ENCODE results near the gene SUPT7L.

Gene SUPT7L

GRCh38 chr2:27661371-27661770, 2.0 kb downstream of the SUPT7L start:
- H3K27me3 ChIP-seq (ENCODE audit: control insufficient read depth, insufficient read depth, low read length), result no peaks in the 10 kb centered on the region
- H3K36me3 ChIP-seq (ENCODE audit: control insufficient read depth, insufficient read depth, low read length), result peaks cover 4% of the 10 kb centered on the region; the same call in 1 of the 2 replicates
- H3K9me3 ChIP-seq (ENCODE audit: control insufficient read depth, insufficient read depth, low read length), result no peaks in the 10 kb centered on the region
- no peaks in the 10 kb centered on the region for H3K4me1 ChIP-seq (ENCODE audit: control insufficient read depth, insufficient read depth, low read length)
- H3K4me3 ChIP-seq (ENCODE audit: low read length), result no peak overlapping the region
- no peak for DNase-seq (ENCODE audit: low read depth, low spot score)
- no CpG with 5 or more reads among the region's 1 CpG for WGBS (ENCODE audit: insufficient coverage, insufficient read length)
- H3K27ac ChIP-seq (ENCODE audit: low read length), result no peak overlapping the region

- DNase-seq (ENCODE audit: low read depth, low spot score), result no peak
- H3K27ac ChIP-seq (ENCODE audit: low read length), result no peak overlapping the region
- H3K4me3 ChIP-seq (ENCODE audit: low read length), result no peak overlapping the region
- H3K9me3 ChIP-seq (ENCODE audit: control insufficient read depth, insufficient read depth, low read length), result no peaks in the 10 kb centered on the region
- peaks cover 15% of the 10 kb centered on the region; the same call in 1 of the 2 replicates for H3K36me3 ChIP-seq (ENCODE audit: control insufficient read depth, insufficient read depth, low read length)
- H3K4me1 ChIP-seq (ENCODE audit: control insufficient read depth, insufficient read depth, low read length), result no peaks in the 10 kb centered on the region
- H3K27me3 ChIP-seq (ENCODE audit: control insufficient read depth, insufficient read depth, low read length), result no peaks in the 10 kb centered on the region
- WGBS (ENCODE audit: insufficient coverage, insufficient read length), result no CpG with 5 or more reads among the region's 7 CpGs
Observed at GRCh38 chr2:27655155-27655951, 8.1 kb downstream of the SUPT7L start.

- H3K4me3 ChIP-seq (ENCODE audit: low read length), result no peak overlapping the region
- WGBS (ENCODE audit: insufficient coverage, insufficient read length), result no CpG with 5 or more reads among the region's 2 CpGs
- H3K9me3 ChIP-seq (ENCODE audit: control insufficient read depth, insufficient read depth, low read length), result no peaks in the 10 kb centered on the region
- H3K4me1 ChIP-seq (ENCODE audit: control insufficient read depth, insufficient read depth, low read length), result no peaks in the 10 kb centered on the region
- no peak for DNase-seq (ENCODE audit: low read depth, low spot score)
- H3K27ac ChIP-seq (ENCODE audit: low read length), result no peak overlapping the region
- H3K36me3 ChIP-seq (ENCODE audit: control insufficient read depth, insufficient read depth, low read length), result peaks cover 15% of the 10 kb centered on the region; the same call in 1 of the 2 replicates
- H3K27me3 ChIP-seq (ENCODE audit: control insufficient read depth, insufficient read depth, low read length), result no peaks in the 10 kb centered on the region
Observed at GRCh38 chr2:27653397-27653796, 10.0 kb downstream of the SUPT7L start.

- peaks cover 21% of the 10 kb centered on the region; the same call in 1 of the 2 replicates for H3K36me3 ChIP-seq (ENCODE audit: control insufficient read depth, insufficient read depth, low read length)
- H3K27ac ChIP-seq (ENCODE audit: low read length), result no peak overlapping the region
- no peaks in the 10 kb centered on the region for H3K9me3 ChIP-seq (ENCODE audit: control insufficient read depth, insufficient read depth, low read length)
- DNase-seq (ENCODE audit: low read depth, low spot score), result no peak
- no peaks in the 10 kb centered on the region for H3K27me3 ChIP-seq (ENCODE audit: control insufficient read depth, insufficient read depth, low read length)
- WGBS (ENCODE audit: insufficient coverage, insufficient read length), result 100% methylated on average over 1 of the region's 1 CpG
- H3K4me3 ChIP-seq (ENCODE audit: low read length), result no peak overlapping the region
- no peaks in the 10 kb centered on the region for H3K4me1 ChIP-seq (ENCODE audit: control insufficient read depth, insufficient read depth, low read length)
Observed at GRCh38 chr2:27652790-27653189, 10.6 kb downstream of the SUPT7L start.

- Histone ChIP-seq H3K9me3 (ENCODE audit: control insufficient read depth, insufficient read depth, low read length) (no peaks in the 10 kb centered on the region), H3K4me1 (ENCODE audit: control insufficient read depth, insufficient read depth, low read length) (no peaks in the 10 kb centered on the region), H3K27me3 (ENCODE audit: control insufficient read depth, insufficient read depth, low read length) (no peaks in the 10 kb centered on the region), H3K4me3 (ENCODE audit: low read length) (no peak overlapping the region), H3K27ac (ENCODE audit: low read length) (no peak overlapping the region), H3K36me3 (ENCODE audit: control insufficient read depth, insufficient read depth, low read length) (peaks cover 22% of the 10 kb centered on the region; the same call in 1 of the 2 replicates)
- no peak for DNase-seq (ENCODE audit: low read depth, low spot score)
Observed at GRCh38 chr2:27652341-27652740, 11.1 kb downstream of the SUPT7L start.

GRCh38 chr2:27651056-27651455, 12.4 kb downstream of the SUPT7L start:
- Histone ChIP-seq H3K9me3 (ENCODE audit: control insufficient read depth, insufficient read depth, low read length) (no peaks in the 10 kb centered on the region), H3K4me3 (ENCODE audit: low read length) (no peak overlapping the region), H3K4me1 (ENCODE audit: control insufficient read depth, insufficient read depth, low read length) (no peaks in the 10 kb centered on the region), H3K27me3 (ENCODE audit: control insufficient read depth, insufficient read depth, low read length) (no peaks in the 10 kb centered on the region), H3K36me3 (ENCODE audit: control insufficient read depth, insufficient read depth, low read length) (peaks cover 19% of the 10 kb centered on the region; the same call in 1 of the 2 replicates), H3K27ac (ENCODE audit: low read length) (no peak overlapping the region)
- DNase-seq (ENCODE audit: low read depth, low spot score), result no peak
- WGBS (ENCODE audit: insufficient coverage, insufficient read length), result no CpG with 5 or more reads among the region's 4 CpGs

- no peaks in the 10 kb centered on the region for H3K27me3 ChIP-seq (ENCODE audit: control insufficient read depth, insufficient read depth, low read length)
- WGBS (ENCODE audit: insufficient coverage, insufficient read length), result no CpG with 5 or more reads among the region's 4 CpGs
- H3K9me3 ChIP-seq (ENCODE audit: control insufficient read depth, insufficient read depth, low read length), result no peaks in the 10 kb centered on the region
- H3K36me3 ChIP-seq (ENCODE audit: control insufficient read depth, insufficient read depth, low read length), result peaks cover 11% of the 10 kb centered on the region; the same call in 1 of the 2 replicates
- no peak for DNase-seq (ENCODE audit: low read depth, low spot score)
- no peaks in the 10 kb centered on the region for H3K4me1 ChIP-seq (ENCODE audit: control insufficient read depth, insufficient read depth, low read length)
- no peak overlapping the region for H3K4me3 ChIP-seq (ENCODE audit: low read length)
- no peak overlapping the region for H3K27ac ChIP-seq (ENCODE audit: low read length)
Observed at GRCh38 chr2:27647737-27648136, 15.7 kb downstream of the SUPT7L start.

GRCh38 chr2:27647289-27647688, 16.1 kb downstream of the SUPT7L start:
- Histone ChIP-seq H3K27me3 (ENCODE audit: control insufficient read depth, insufficient read depth, low read length) (no peaks in the 10 kb centered on the region), H3K9me3 (ENCODE audit: control insufficient read depth, insufficient read depth, low read length) (no peaks in the 10 kb centered on the region), H3K27ac (ENCODE audit: low read length) (no peak overlapping the region), H3K4me3 (ENCODE audit: low read length) (no peak overlapping the region), H3K36me3 (ENCODE audit: control insufficient read depth, insufficient read depth, low read length) (peaks cover 8% of the 10 kb centered on the region; the same call in 1 of the 2 replicates), H3K4me1 (ENCODE audit: control insufficient read depth, insufficient read depth, low read length) (no peaks in the 10 kb centered on the region)
- no peak for DNase-seq (ENCODE audit: low read depth, low spot score)

GRCh38 chr2:27645197-27645596, 18.2 kb downstream of the SUPT7L start:
- no peaks in the 10 kb centered on the region for H3K9me3 ChIP-seq (ENCODE audit: control insufficient read depth, insufficient read depth, low read length)
- peaks cover 10% of the 10 kb centered on the region; the same call in 1 of the 2 replicates for H3K36me3 ChIP-seq (ENCODE audit: control insufficient read depth, insufficient read depth, low read length)
- H3K27me3 ChIP-seq (ENCODE audit: control insufficient read depth, insufficient read depth, low read length), result no peaks in the 10 kb centered on the region
- no peak overlapping the region for H3K27ac ChIP-seq (ENCODE audit: low read length)
- no peaks in the 10 kb centered on the region for H3K4me1 ChIP-seq (ENCODE audit: control insufficient read depth, insufficient read depth, low read length)
- DNase-seq (ENCODE audit: low read depth, low spot score), result no peak
- no peak overlapping the region for H3K4me3 ChIP-seq (ENCODE audit: low read length)

- no peak overlapping the region for H3K27ac ChIP-seq (ENCODE audit: low read length)
- H3K4me3 ChIP-seq (ENCODE audit: low read length), result no peak overlapping the region
- H3K4me1 ChIP-seq (ENCODE audit: control insufficient read depth, insufficient read depth, low read length), result no peaks in the 10 kb centered on the region
- WGBS (ENCODE audit: insufficient coverage, insufficient read length), result no CpG with 5 or more reads among the region's 2 CpGs
- H3K36me3 ChIP-seq (ENCODE audit: control insufficient read depth, insufficient read depth, low read length), result peaks cover 5% of the 10 kb centered on the region; the same call in 1 of the 2 replicates
- H3K9me3 ChIP-seq (ENCODE audit: control insufficient read depth, insufficient read depth, low read length), result no peaks in the 10 kb centered on the region
- no peak for DNase-seq (ENCODE audit: low read depth, low spot score)
- H3K27me3 ChIP-seq (ENCODE audit: control insufficient read depth, insufficient read depth, low read length), result no peaks in the 10 kb centered on the region
Observed at GRCh38 chr2:27640722-27641245, 22.6 kb downstream of the SUPT7L start.

GRCh38 chr2:27638709-27639108, 24.7 kb downstream of the SUPT7L start:
- Histone ChIP-seq H3K36me3 (ENCODE audit: control insufficient read depth, insufficient read depth, low read length) (peaks cover 5% of the 10 kb centered on the region; the same call in 1 of the 2 replicates), H3K27me3 (ENCODE audit: control insufficient read depth, insufficient read depth, low read length) (no peaks in the 10 kb centered on the region), H3K27ac (ENCODE audit: low read length) (no peak overlapping the region), H3K9me3 (ENCODE audit: control insufficient read depth, insufficient read depth, low read length) (no peaks in the 10 kb centered on the region), H3K4me1 (ENCODE audit: control insufficient read depth, insufficient read depth, low read length) (no peaks in the 10 kb centered on the region), H3K4me3 (ENCODE audit: low read length) (no peak overlapping the region)
- WGBS (ENCODE audit: insufficient coverage, insufficient read length), result no CpG with 5 or more reads among the region's 3 CpGs
- no peak for DNase-seq (ENCODE audit: low read depth, low spot score)

All from iPS DF 6.9 (cell line).